Activated T-cell treated with anti-CD3 and anti-CD28 coated beads, Interleukin-2, amount 50 U/mL, for 48 hours (primary cell): ENCODE measurements around the gene NFIA.

ENCODE experiments used
- DNase-seq, 2 experiments: peaks; one replicate each; pipeline ENCODE4 v3.0.0-alpha.2; 2020

The NFIA gene

GRCh38 chr1:61160526-61160925 is 78.2 kb downstream of the NFIA start:
- DNase-seq = no peak

GRCh38 chr1:61162520-61163258 is 80.3 kb downstream of the NFIA start:
- DNase-seq = no peak

GRCh38 chr1:61163355-61163754 is 81.0 kb downstream of the NFIA start:
- DNase-seq = no peak

GRCh38 chr1:61165402-61165801 is 83.0 kb downstream of the NFIA start:
- no peak for DNase-seq

GRCh38 chr1:61167309-61167708 is 84.9 kb downstream of the NFIA start:
- DNase-seq = no peak

GRCh38 chr1:61169045-61169444 is 86.7 kb downstream of the NFIA start:
- no peak for DNase-seq

GRCh38 chr1:61169634-61170033 is 87.3 kb downstream of the NFIA start:
- DNase-seq = no peak

- DNase-seq = no peak
These were observed 88.2 kb downstream of the NFIA start for GRCh38 chr1:61170328-61171238.

GRCh38 chr1:61171346-61171745 is 89.0 kb downstream of the NFIA start:
- no peak for DNase-seq

- no peak for DNase-seq
These were observed 89.6 kb downstream of the NFIA start for GRCh38 chr1:61171974-61172373.

GRCh38 chr1:61173118-61173517 is 90.8 kb downstream of the NFIA start:
- DNase-seq = no peak

GRCh38 chr1:61174060-61174795 is 91.9 kb downstream of the NFIA start:
- DNase-seq = no peak

GRCh38 chr1:61175976-61176375 is 93.6 kb downstream of the NFIA start:
- DNase-seq = no peak

- no peak for DNase-seq
These were observed 99.0 kb downstream of the NFIA start for GRCh38 chr1:61181067-61182038.

GRCh38 chr1:61182049-61182448 is 99.7 kb downstream of the NFIA start:
- no peak for DNase-seq

- DNase-seq = no peak
These were observed 100.1 kb downstream of the NFIA start for GRCh38 chr1:61182480-61182879.

GRCh38 chr1:61183471-61184039 is 101.2 kb downstream of the NFIA start:
- no peak for DNase-seq

- no peak for DNase-seq
These were observed 101.8 kb downstream of the NFIA start for GRCh38 chr1:61184040-61184713.

GRCh38 chr1:61184714-61185106 is 102.3 kb downstream of the NFIA start:
- no peak for DNase-seq

- no peak for DNase-seq
These were observed 104.4 kb downstream of the NFIA start for GRCh38 chr1:61186753-61187152.
